HEK293 (cell line): ENCODE data around the gene ZFYVE28.

Source experiments
- CTCF ChIA-PET: fragments of 350-600 bp; formaldehyde crosslinking; extraction: SDS; loops from one replicate; lab custom pipeline; 2021; ENCODE audit warnings: antibody characterized with exemption; lab: Yijun Ruan, JAX
- POLR2A ChIA-PET: fragments of 300-600 bp; formaldehyde crosslinking; extraction: SDS; loops from one replicate; lab custom pipeline; 2020; ENCODE audit warnings: antibody characterized with exemption, inconsistent platforms; lab: Yijun Ruan, JAX
- H3K27ac ChIP-seq: fragments of 200-500 bp; sonication (Bioruptor generic); 2 replicates; pipeline ENCODE4 v1.5.1; 2014; ENCODE audit warnings: low read depth, low read length, control low read depth, inconsistent platforms; ENCODE audit errors: extremely low read depth
- H3K36me3 ChIP-seq, 2 experiments: fragments of 200-500 bp in 1 of 2; sonication (Bioruptor generic) in 1 of 2; 1 replicate in 1 of 2; 2 replicates in 1 of 2; pipeline ENCODE4 v1.5.1; 2014 to 2017; ENCODE audit warnings: inconsistent platforms in 2 of 2, low read length in 2 of 2; ENCODE audit not compliant: control insufficient read depth in 2 of 2, insufficient read depth in 1 of 2
- H3K4me1 ChIP-seq: fragments of 200-500 bp; sonication (Bioruptor generic); 2 replicates; pipeline ENCODE4 v1.5.1; 2014; ENCODE audit warnings: mild to moderate bottlenecking, low read length, inconsistent platforms; ENCODE audit not compliant: control insufficient read depth, insufficient read depth
- H3K4me3 ChIP-seq: 2 replicates; pipeline ENCODE4 v1.5.1; 2011; ENCODE audit warnings: low read depth, mild to moderate bottlenecking, control low read depth, low read length, moderate library complexity
- H3K9me3 ChIP-seq: fragments of 200-500 bp; sonication (Bioruptor generic); 2 replicates; pipeline ENCODE4 v1.5.1; 2014; ENCODE audit warnings: low read depth, low read length, inconsistent platforms; ENCODE audit not compliant: control insufficient read depth, insufficient read depth
- KLF1 ChIP-seq: fragments of 450-650 bp; formaldehyde crosslinking; IDR thresholded peaks from 2 replicates; pipeline ENCODE4 v1.5.1; 2016; ENCODE audit warnings: missing biosample characterization, missing genetic modification characterization
- KLF7 ChIP-seq: fragments of 450-650 bp; formaldehyde crosslinking; IDR thresholded peaks from 2 replicates; pipeline ENCODE4 v1.5.1; 2016; ENCODE audit warnings: missing biosample characterization, missing genetic modification characterization, borderline replicate concordance
- TRIM28 ChIP-seq: IDR thresholded peaks from 2 replicates; pipeline ENCODE4 v1.6.1; 2011; ENCODE audit warnings: low read length, control low read depth, borderline replicate concordance
- ZBTB10 ChIP-seq: fragments of 450-650 bp; formaldehyde crosslinking; IDR thresholded peaks from 2 replicates; pipeline ENCODE4 v1.5.1; 2016; ENCODE audit warnings: missing biosample characterization, missing genetic modification characterization
- ZBTB26 ChIP-seq: fragments of 450-650 bp; formaldehyde crosslinking; optimal IDR thresholded peaks from 2 replicates; pipeline ENCODE3; 2016; ENCODE audit warnings: missing biosample characterization, mild to moderate bottlenecking, missing genetic modification characterization
- ZBTB7A ChIP-seq: fragments of 450-650 bp; formaldehyde crosslinking; IDR thresholded peaks from 2 replicates; pipeline ENCODE4 v1.5.1; 2016; ENCODE audit warnings: low read depth, missing biosample characterization, missing genetic modification characterization
- ZNF140 ChIP-seq: fragments of 450-650 bp; formaldehyde crosslinking; IDR thresholded peaks from 2 replicates; pipeline ENCODE4 v1.5.1; 2016; ENCODE audit warnings: missing biosample characterization, missing genetic modification characterization
- ZNF148 ChIP-seq: fragments of 450-650 bp; formaldehyde crosslinking; IDR thresholded peaks from 2 replicates; pipeline ENCODE4 v1.5.0; 2017; ENCODE audit warnings: missing biosample characterization, missing genetic modification characterization, borderline replicate concordance
- ZNF26 ChIP-seq: fragments of 450-650 bp; formaldehyde crosslinking; IDR thresholded peaks from 2 replicates; pipeline ENCODE4 v1.5.1; 2016; ENCODE audit warnings: missing biosample characterization, missing genetic modification characterization
- ZNF341 ChIP-seq: fragments of 450-650 bp; formaldehyde crosslinking; IDR thresholded peaks from 2 replicates; pipeline ENCODE4; 2016; ENCODE audit warnings: low read depth, missing biosample characterization, missing genetic modification characterization
- ZNF362 ChIP-seq: fragments of 450-650 bp; formaldehyde crosslinking; IDR thresholded peaks from 2 replicates; pipeline ENCODE4 v1.5.1; 2016; ENCODE audit warnings: missing biosample characterization, missing genetic modification characterization
- ZNF391 ChIP-seq: fragments of 450-650 bp; formaldehyde crosslinking; IDR thresholded peaks from 2 replicates; pipeline ENCODE4 v1.5.1; 2016; ENCODE audit warnings: low read depth, missing biosample characterization, missing genetic modification characterization, borderline replicate concordance
- ZNF600 ChIP-seq: fragments of 450-650 bp; formaldehyde crosslinking; IDR thresholded peaks from 2 replicates; pipeline ENCODE4 v1.5.1; 2016; ENCODE audit warnings: missing biosample characterization, missing genetic modification characterization
- ZNF645 ChIP-seq: fragments of 450-650 bp; formaldehyde crosslinking; IDR thresholded peaks from 2 replicates; pipeline ENCODE4; 2016; ENCODE audit warnings: missing biosample characterization, missing genetic modification characterization
- ZNF692 ChIP-seq: fragments of 450-650 bp; formaldehyde crosslinking; IDR thresholded peaks from 2 replicates; pipeline ENCODE4 v1.5.1; 2016; ENCODE audit warnings: missing biosample characterization, missing genetic modification characterization
- ZNF704 ChIP-seq: fragments of 450-650 bp; formaldehyde crosslinking; IDR thresholded peaks from 2 replicates; pipeline ENCODE4 v1.5.1; 2016; ENCODE audit warnings: missing biosample characterization, missing genetic modification characterization
- ZNF776 ChIP-seq: fragments of 450-650 bp; formaldehyde crosslinking; IDR thresholded peaks from 2 replicates; pipeline ENCODE4 v1.5.0; 2017; ENCODE audit warnings: missing biosample characterization, missing genetic modification characterization, borderline replicate concordance
- ZNF785 ChIP-seq: fragments of 450-650 bp; formaldehyde crosslinking; IDR thresholded peaks from 2 replicates; pipeline ENCODE4 v1.5.1; 2016; ENCODE audit warnings: missing biosample characterization, missing genetic modification characterization
- ZSCAN4 ChIP-seq: fragments of 450-650 bp; formaldehyde crosslinking; IDR thresholded peaks from 2 replicates; pipeline ENCODE4 v1.5.1; 2017; ENCODE audit warnings: missing biosample characterization, missing genetic modification characterization

The ZFYVE28 gene

GRCh38 chr4:2330091-2331042 lies 88.1 kb downstream of the ZFYVE28 start (continued):
- TF ChIP-seq ZBTB26 (tag by site-specific recombination), result no peak
- peak; percentile 72 for TF ChIP-seq ZNF600
- TF ChIP-seq KLF7 (tag by site-specific recombination), result no peak
- TF ChIP-seq, all 188 proteins: peak for 63

GRCh38 chr4:2327579-2327978 lies 90.9 kb downstream of the ZFYVE28 start:
- peaks cover 6% of the 10 kb centered on the region for H3K4me1 ChIP-seq
- no peak overlapping the region for H3K27ac ChIP-seq
- no peaks in the 10 kb centered on the region for H3K36me3 ChIP-seq
- POLR2A ChIA-PET, result no interaction called here
- TF ChIP-seq ZNF776 (tag by site-specific recombination), result no peak
- TF ChIP-seq ZNF692, result no peak
- no peak for TF ChIP-seq ZNF362 (tag by site-specific recombination)
- TF ChIP-seq TRIM28, result no peak
- TF ChIP-seq ZNF785 (tag by site-specific recombination), result no peak
- TF ChIP-seq ZNF391 (tag by site-specific recombination), result no peak
- TF ChIP-seq KLF1, result no peak
- TF ChIP-seq ZBTB10, result no peak
- no peak for TF ChIP-seq ZNF704
- TF ChIP-seq ZNF148 (tag by site-specific recombination), result no peak
- TF ChIP-seq ZNF26, result no peak
- TF ChIP-seq KLF7 (tag by site-specific recombination), result no peak
- TF ChIP-seq ZNF341 (tag by site-specific recombination), result no peak
- TF ChIP-seq ZSCAN4 (tag by site-specific recombination), result no peak
- no peak for TF ChIP-seq ZNF140 (tag by site-specific recombination)
- no peak for TF ChIP-seq ZNF645 (tag by site-specific recombination)
- no peak for TF ChIP-seq ZBTB7A
- TF ChIP-seq, all 188 proteins: peak for 0
- no peaks in the 10 kb centered on the region for H3K9me3 ChIP-seq
- CTCF ChIA-PET, result no interaction called here
- H3K4me3 ChIP-seq, result no peak overlapping the region
